NT2/D1 (cell line): ENCODE data around the gene CLASP1.

Experiments used
- DNase-seq: peaks from one replicate; pipeline ENCODE4 v3.0.0-alpha.2; 2011; ENCODE audit warnings: low read depth, low spot score
- H3K27me3 ChIP-seq: 2 replicates; pipeline ENCODE4 v1.6.0; 2011; ENCODE audit warnings: mild to moderate bottlenecking; ENCODE audit not compliant: insufficient read length, insufficient read depth
- H3K36me3 ChIP-seq: 2 replicates; pipeline ENCODE4 v1.6.1; 2011; ENCODE audit warnings: mild to moderate bottlenecking, low read length, mixed read lengths; ENCODE audit not compliant: insufficient read depth, insufficient read length
- H3K4me1 ChIP-seq: 2 replicates; pipeline ENCODE4 v1.5.1; 2011; ENCODE audit not compliant: insufficient read depth, insufficient read length
- H3K4me3 ChIP-seq: 2 replicates; pipeline ENCODE4 v1.5.1; 2011; ENCODE audit warnings: low read depth; ENCODE audit not compliant: insufficient read length
- H3K9ac ChIP-seq: 2 replicates; pipeline ENCODE4 v1.6.0; 2011; ENCODE audit warnings: low read depth; ENCODE audit not compliant: insufficient read length
- H3K9me3 ChIP-seq: 2 replicates; pipeline ENCODE4 v1.5.1; 2011; ENCODE audit warnings: mild to moderate bottlenecking, low read length; ENCODE audit not compliant: insufficient read depth
- SUZ12 ChIP-seq: IDR thresholded peaks from 2 replicates; pipeline ENCODE4 v1.6.1; 2011; ENCODE audit not compliant: insufficient read length, insufficient read depth; ENCODE audit errors: extremely low read depth
- YY1 ChIP-seq: IDR thresholded peaks from 2 replicates; pipeline ENCODE4 v1.6.1; 2011; ENCODE audit not compliant: insufficient read length, insufficient read depth
- ZNF274 ChIP-seq: IDR thresholded peaks from 2 replicates; pipeline ENCODE4 v1.6.1; 2011; ENCODE audit warnings: mild to moderate bottlenecking, low read depth, low read length

Gene CLASP1

GRCh38 chr2:121288454-121289231, 360.6 kb downstream of the CLASP1 start:
- no peak for TF ChIP-seq YY1
- no peak for TF ChIP-seq ZNF274
- TF ChIP-seq SUZ12: no peak
- peaks cover 4% of the 10 kb centered on the region for H3K4me1 ChIP-seq
- H3K4me3 ChIP-seq: no peak overlapping the region
- no peak overlapping the region for H3K9ac ChIP-seq
- DNase-seq: no peak
- H3K9me3 ChIP-seq: no peaks in the 10 kb centered on the region
- peaks cover 22% of the 10 kb centered on the region for H3K27me3 ChIP-seq
- H3K36me3 ChIP-seq: no peaks in the 10 kb centered on the region

GRCh38 chr2:121287956-121288355, 361.3 kb downstream of the CLASP1 start:
- H3K36me3 ChIP-seq: no peaks in the 10 kb centered on the region
- no peak for TF ChIP-seq ZNF274
- TF ChIP-seq YY1: no peak
- no peak for TF ChIP-seq SUZ12
- peaks cover 5% of the 10 kb centered on the region for H3K4me1 ChIP-seq
- no peak overlapping the region for H3K4me3 ChIP-seq
- no peak overlapping the region for H3K9ac ChIP-seq
- H3K27me3 ChIP-seq: peaks cover 27% of the 10 kb centered on the region
- DNase-seq: no peak
- H3K9me3 ChIP-seq: no peaks in the 10 kb centered on the region
